Measurements from ENCODE around the gene ACVR1B. TPM values are rescaled to one million over a fixed set of nuclear protein-coding genes. Genes with fewer than 3 reads are reported as not detected.

ACVR1B gene
- 10 to 100 TPM in 3 of 4 donors, 1 to 10 TPM in 1; 9.1 to 71.6 (median 59.2) TPM for total RNA-seq

GRCh38 chr12:51951199-51951842 lies at the start of gene ACVR1B:
Gene ACVR1B (plus strand): TSS chr12:51951699. CDS start chr12:51951744, 45 bp downstream.
- Histone ChIP-seq H3K4me3 (peak within 1 kb of the TSS; percentile 78 to 96 (median 93)), H3K36me3 (no peaks in the 10 kb centered on the region), H3K9me3 (no peaks in the 10 kb centered on the region)

GRCh38 chr12:51901881-51902280 lies 49.6 kb upstream of the ACVR1B start:
- H3K4me1 ChIP-seq: peaks cover 0 to 18% (median 0%) of the 10 kb centered on the region in 4 donors
- no peak for TF ChIP-seq POLR2A (IDR thresholded peaks at IDR 0.05)
- TF ChIP-seq CTCF (IDR thresholded peaks at IDR 0.05): no peak

More at GRCh38 chr12:51951199-51951842, at the start of gene ACVR1B:
- TF ChIP-seq CTCF (IDR thresholded peaks at IDR 0.05) (no peak), POLR2A (IDR thresholded peaks at IDR 0.05) (peak; percentile 36 to 54)
- Histone ChIP-seq H3K4me1 (peaks cover 0 to 28% (median 7%) of the 10 kb centered on the region in 4 donors), H3K27me3 (no peaks in the 10 kb centered on the region), H3K27ac (peak within 1 kb of the TSS; percentile 80 to 92 (median 89))
- peak; percentile 90 to 97 (median 93) for DNase-seq

DNA sequence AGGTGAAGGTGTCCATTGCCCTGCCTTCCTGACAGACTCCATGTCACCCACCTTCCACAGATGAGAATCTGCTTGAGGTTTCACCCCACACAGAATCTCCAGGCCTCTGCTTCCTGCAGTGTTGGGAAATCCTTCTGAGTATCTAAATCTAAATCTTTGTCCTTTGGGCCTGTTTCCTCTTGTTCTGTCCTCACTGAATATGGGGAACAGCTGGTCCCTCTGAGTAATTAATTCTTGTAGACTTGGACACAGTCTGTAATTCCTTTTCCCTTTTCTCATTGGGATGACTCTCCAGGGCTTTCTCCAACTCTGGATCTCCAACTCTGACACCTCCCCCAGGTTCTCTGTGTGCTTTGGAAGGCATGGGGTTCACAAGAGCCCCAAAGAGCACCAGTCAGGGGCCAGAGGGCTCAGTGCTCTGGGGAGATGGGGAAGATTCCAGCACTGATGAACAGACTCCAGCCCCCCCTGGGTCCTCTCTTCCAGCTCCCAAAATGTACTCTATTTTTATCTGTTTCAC lies 46.5 kb upstream of the ACVR1B start:
- peak in 1 of 3 donors; percentile 42 for DNase-seq
- Histone ChIP-seq H3K4me1 (peaks cover 0 to 27% (median 2%) of the 10 kb centered on the region in 4 donors), H3K27ac (peak overlapping the region; percentile 73 to 92 (median 86)), H3K9me3 (no peaks in the 10 kb centered on the region), H3K4me3 (no peak overlapping the region), H3K27me3 (no peaks in the 10 kb centered on the region), H3K36me3 (no peaks in the 10 kb centered on the region)
- TF ChIP-seq POLR2A (IDR thresholded peaks at IDR 0.05) (no peak), CTCF (IDR thresholded peaks at IDR 0.05) (no peak)

More at GRCh38 chr12:51901881-51902280, 49.6 kb upstream of the ACVR1B start:
- Histone ChIP-seq H3K36me3 (no peaks in the 10 kb centered on the region), H3K27me3 (no peaks in the 10 kb centered on the region), H3K27ac (no peak overlapping the region), H3K4me3 (no peak overlapping the region), H3K9me3 (no peaks in the 10 kb centered on the region)
- DNase-seq: peak in 1 of 3 donors; percentile 11

- TF ChIP-seq CTCF (IDR thresholded peaks at IDR 0.05) (no peak), POLR2A (IDR thresholded peaks at IDR 0.05) (peak in 1 of 2 donors; percentile 12)
- Histone ChIP-seq H3K36me3 (no peaks in the 10 kb centered on the region), H3K27ac (peak overlapping the region; percentile 73 to 92 (median 86)), H3K4me3 (no peak overlapping the region), H3K9me3 (no peaks in the 10 kb centered on the region), H3K4me1 (peaks cover 0 to 34% (median 3%) of the 10 kb centered on the region in 4 donors), H3K27me3 (no peaks in the 10 kb centered on the region)
- peak in 2 of 3 donors; percentile 25 to 82 for DNase-seq
Measured at GRCh38 chr12:51905471-51906429, 45.7 kb upstream of the ACVR1B start.

DNA sequence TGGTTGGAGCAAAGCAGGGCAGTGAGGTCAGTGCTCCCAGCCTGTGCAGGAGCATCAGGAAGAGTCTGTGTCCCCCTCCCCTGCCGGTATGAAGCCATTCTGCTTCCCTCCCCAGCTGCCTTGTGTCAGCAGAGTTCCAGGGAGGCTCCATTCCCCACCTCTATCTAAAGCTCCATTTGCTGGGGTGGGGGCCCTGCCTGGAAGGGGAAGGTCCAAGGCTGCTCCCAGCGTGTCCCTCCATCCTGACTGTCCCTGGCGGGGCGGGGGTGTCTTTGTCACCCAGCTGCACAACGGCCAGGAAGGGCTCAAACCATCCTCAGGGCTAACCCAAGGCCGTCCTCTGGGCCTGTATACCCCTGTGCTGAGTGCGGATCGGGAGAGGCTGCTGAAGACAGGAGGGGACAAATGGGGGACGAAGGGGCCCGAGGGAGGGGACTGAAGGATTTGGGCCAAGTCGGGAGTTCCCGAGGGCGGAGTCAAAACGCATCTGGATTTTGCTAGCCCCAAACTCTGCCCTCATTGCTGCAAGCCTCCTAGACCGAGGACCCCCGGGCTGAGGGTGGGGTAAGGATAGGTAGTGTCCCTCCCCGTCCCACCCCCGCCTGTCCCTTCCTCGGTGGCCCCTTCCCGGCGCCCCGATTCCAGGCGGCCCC lies 44.9 kb upstream of the ACVR1B start:
- H3K4me3 ChIP-seq: peak overlapping the region; percentile 35 to 78 (median 53)
- peak in 2 of 3 donors; percentile 47 to 52 for DNase-seq
- no peaks in the 10 kb centered on the region for H3K9me3 ChIP-seq
- TF ChIP-seq POLR2A (IDR thresholded peaks at IDR 0.05) (no peak), CTCF (IDR thresholded peaks at IDR 0.05) (no peak)
- peaks cover 0 to 36% (median 3%) of the 10 kb centered on the region in 4 donors for H3K4me1 ChIP-seq
- H3K27me3 ChIP-seq: no peaks in the 10 kb centered on the region
- no peaks in the 10 kb centered on the region for H3K36me3 ChIP-seq
- H3K27ac ChIP-seq: peak overlapping the region; percentile 73 to 92 (median 86)

Measured in Peyer's patch (tissue), 4 donors.